Endodermal cell (in vitro differentiated cells): ENCODE results near the gene SMYD3. TPM values are rescaled to one million over a fixed set of nuclear protein-coding genes. Genes with fewer than 3 reads are reported as not detected.

Experiments used
- DNase-seq: peaks from one replicate; pipeline ENCODE4 v3.0.0-alpha.2; 2017
- H3K27ac ChIP-seq: 2 replicates; pipeline ENCODE4 v1.5.1; 2013; ENCODE audit warnings: mild to moderate bottlenecking, low read depth, low read length, moderate library complexity
- H3K27me3 ChIP-seq: 2 replicates; pipeline ENCODE4 v1.6.1; 2013; ENCODE audit warnings: mild to moderate bottlenecking, low read length, moderate library complexity; ENCODE audit not compliant: insufficient read depth, control insufficient read depth, poor library complexity, severe bottlenecking
- H3K36me3 ChIP-seq: 2 replicates; pipeline ENCODE4 v1.7.0; 2013; ENCODE audit warnings: mild to moderate bottlenecking, low read length, moderate library complexity; ENCODE audit not compliant: control insufficient read depth, insufficient read depth
- H3K4me1 ChIP-seq: one replicate; pipeline ENCODE4 v1.7.0; 2013; ENCODE audit warnings: low read length; ENCODE audit not compliant: control insufficient read depth, insufficient read depth
- H3K4me3 ChIP-seq: 2 replicates; pipeline ENCODE4 v1.5.1; 2013; ENCODE audit warnings: mild to moderate bottlenecking, low read length, moderate library complexity
- H3K9ac ChIP-seq: 2 replicates; pipeline ENCODE4 v1.6.1; 2013; ENCODE audit warnings: mild to moderate bottlenecking, low read length, moderate library complexity; ENCODE audit not compliant: poor library complexity, severe bottlenecking; ENCODE audit errors: extremely low read depth
- H3K9me3 ChIP-seq: 2 replicates; pipeline ENCODE4 v1.6.1; 2013; ENCODE audit warnings: mild to moderate bottlenecking, low read length, moderate library complexity; ENCODE audit not compliant: control insufficient read depth
- H3K27ac Mint-ChIP-seq: 2 replicates; pipeline ENCODE4 v1.8.0; 2020; ENCODE audit warnings: mixed read lengths
- H3K27me3 Mint-ChIP-seq: 2 replicates; pipeline ENCODE4 v1.8.0; 2021; ENCODE audit warnings: mild to moderate bottlenecking, mixed read lengths; ENCODE audit not compliant: insufficient read depth
- H3K36me3 Mint-ChIP-seq: 2 replicates; pipeline ENCODE4 v1.8.0; 2020; ENCODE audit warnings: low read depth, mixed read lengths
- H3K4me1 Mint-ChIP-seq: 2 replicates; pipeline ENCODE4 v1.8.0; 2020; ENCODE audit warnings: mixed read lengths
- H3K4me3 Mint-ChIP-seq: 2 replicates; pipeline ENCODE4 v1.8.0; 2020; ENCODE audit warnings: mild to moderate bottlenecking, moderate library complexity, mixed read lengths
- H3K9me3 Mint-ChIP-seq: 2 replicates; pipeline ENCODE4 v1.8.0; 2020; ENCODE audit warnings: mild to moderate bottlenecking, mixed read lengths
- CTCF ChIP-seq: fragments of 200-600 bp; sonication (generic); conservative IDR thresholded peaks from 2 replicates; pipeline ENCODE4 v1.5.0; 2021; ENCODE audit warnings: antibody characterized with exemption, mild to moderate bottlenecking
- WGBS, 2 experiments: methylation state at CpG; one replicate each; pipeline versions ENCODE4 v1.1.5 to v1.1.7; 2013; ENCODE audit warnings: missing lambda C conversion rate in 2 of 2, mixed read lengths in 1 of 2; ENCODE audit not compliant: insufficient coverage in 1 of 2, insufficient read length in 1 of 2; 5-methylcytosine and 5-hydroxymethylcytosine counted together
- total RNA-seq, 2 donors: library from RNA; stranded (reverse); fragmentation: NEBNext Ultra II Directional in 1 of 2; extraction: Animal tissue kit (Norgen Biotek cat#: 25700) in 1 of 2; gene quantifications; 2 replicates in 1 of 2; 3 replicates in 1 of 2; pipeline ENCODE4 v1.2.1, GENCODE V29; 2021

Gene SMYD3
- total RNA-seq, 2 donors from 2014 or later, result 32.3 to 45.8 TPM

DNA sequence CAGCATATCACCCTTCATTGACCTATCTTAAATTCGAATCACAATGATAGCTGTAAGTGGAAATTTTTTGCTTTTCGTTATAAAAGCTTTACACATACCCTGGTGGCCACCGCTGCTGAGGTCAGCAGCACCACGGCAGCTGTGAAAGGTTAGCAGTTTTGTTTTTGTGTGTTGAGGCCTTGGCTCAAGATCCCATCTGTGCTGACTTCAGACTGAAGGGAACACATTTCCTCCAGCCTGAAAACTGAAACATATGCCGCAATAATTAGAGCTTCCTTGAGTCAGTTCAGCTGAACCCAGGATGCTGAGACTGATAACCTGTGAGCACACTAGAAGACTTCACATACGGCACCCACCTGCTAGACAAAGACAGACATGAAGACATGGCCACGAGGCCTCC, 103.0 kb downstream of the SMYD3 start:
- H3K4me3 ChIP-seq, result no peak overlapping the region
- no peaks in the 10 kb centered on the region for H3K27me3 ChIP-seq
- DNase-seq, result no peak
- H3K27ac ChIP-seq, result no peak overlapping the region
- Mint-ChIP-seq H3K9me3 (no peaks in the 10 kb centered on the region), H3K27me3 (no peaks in the 10 kb centered on the region), H3K4me3 (no peak overlapping the region), H3K4me1 (no peaks in the 10 kb centered on the region), H3K36me3 (no peaks in the 10 kb centered on the region), H3K27ac (no peak overlapping the region)
- no peak overlapping the region for H3K9ac ChIP-seq
- 90 to 97% methylated on average over 4 to 7 of the region's 7 CpGs for WGBS, 2 experiments
- no peaks in the 10 kb centered on the region for H3K9me3 ChIP-seq
- no peaks in the 10 kb centered on the region for H3K36me3 ChIP-seq
- H3K4me1 ChIP-seq, result no peaks in the 10 kb centered on the region
- TF ChIP-seq CTCF, result no peak

DNA sequence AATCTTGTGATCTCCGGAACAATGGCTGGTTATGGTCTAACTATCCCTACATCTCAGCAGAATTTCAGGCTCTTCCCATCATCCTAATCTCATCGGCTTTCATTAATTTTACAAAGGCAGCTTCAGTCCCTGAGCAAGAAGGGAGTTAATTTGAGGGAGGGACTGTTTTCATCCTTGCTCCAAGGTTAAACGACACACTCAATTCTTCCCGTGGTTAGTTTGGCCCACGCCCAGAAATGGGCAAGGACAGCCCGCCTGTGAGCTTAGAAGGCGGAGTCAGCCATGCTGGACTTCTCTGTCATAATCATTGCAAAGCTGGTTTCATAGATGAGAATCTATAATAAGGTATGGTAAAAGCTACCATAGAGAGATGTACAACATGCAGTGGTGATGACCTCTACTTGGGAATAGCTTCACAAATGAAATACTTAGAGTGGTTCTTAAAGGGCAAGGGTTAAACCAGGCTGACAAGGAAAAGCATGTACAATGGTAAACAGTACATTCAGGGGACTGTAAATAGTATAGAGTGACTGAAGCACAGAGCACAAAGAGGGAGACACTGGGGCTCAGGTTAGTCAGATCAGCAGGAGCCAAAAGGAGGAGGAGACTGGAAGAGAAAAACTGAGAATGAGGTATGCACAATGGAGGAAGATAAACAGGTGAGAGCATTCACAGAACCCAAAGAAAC, 108.8 kb downstream of the SMYD3 start:
- H3K27me3 ChIP-seq, result no peaks in the 10 kb centered on the region
- no peak overlapping the region for H3K27ac Mint-ChIP-seq
- no peaks in the 10 kb centered on the region for H3K27me3 Mint-ChIP-seq
- H3K4me1 ChIP-seq, result no peaks in the 10 kb centered on the region
- no peaks in the 10 kb centered on the region for H3K36me3 Mint-ChIP-seq
- H3K4me1 Mint-ChIP-seq, result no peaks in the 10 kb centered on the region
- TF ChIP-seq CTCF, result no peak
- 75 to 88% methylated on average over 6 to 7 of the region's 7 CpGs for WGBS, 2 experiments
- no peaks in the 10 kb centered on the region for H3K36me3 ChIP-seq
- no peak for DNase-seq
- H3K9ac ChIP-seq, result no peak overlapping the region
- no peaks in the 10 kb centered on the region for H3K9me3 Mint-ChIP-seq
- no peak overlapping the region for H3K4me3 Mint-ChIP-seq
- H3K27ac ChIP-seq, result no peak overlapping the region
- H3K9me3 ChIP-seq, result no peaks in the 10 kb centered on the region
- no peak overlapping the region for H3K4me3 ChIP-seq

GRCh38 chr1:246397046-246397445, 110.0 kb downstream of the SMYD3 start:
- Histone ChIP-seq H3K27ac (no peak overlapping the region), H3K4me1 (no peaks in the 10 kb centered on the region), H3K9me3 (no peaks in the 10 kb centered on the region), H3K27me3 (no peaks in the 10 kb centered on the region), H3K4me3 (no peak overlapping the region), H3K36me3 (no peaks in the 10 kb centered on the region), H3K9ac (no peak overlapping the region)
- H3K36me3 Mint-ChIP-seq, result no peaks in the 10 kb centered on the region
- H3K4me3 Mint-ChIP-seq, result no peak overlapping the region
- DNase-seq, result no peak
- 80 to 97% methylated on average over 1 to 5 of the region's 5 CpGs for WGBS, 2 experiments
- H3K4me1 Mint-ChIP-seq, result no peaks in the 10 kb centered on the region
- TF ChIP-seq CTCF, result no peak
- no peak overlapping the region for H3K27ac Mint-ChIP-seq
- H3K9me3 Mint-ChIP-seq, result peaks cover under 1% of the 10 kb centered on the region
- no peaks in the 10 kb centered on the region for H3K27me3 Mint-ChIP-seq
